Measurements from ENCODE around the gene KIAA1143. TPM values are rescaled to one million over a fixed set of nuclear protein-coding genes. Genes with fewer than 3 reads are reported as not detected.

The KIAA1143 gene
- total and polyA plus RNA-seq, 4 donors: 10.3 to 33.0 (median 16.9) TPM

DNA sequence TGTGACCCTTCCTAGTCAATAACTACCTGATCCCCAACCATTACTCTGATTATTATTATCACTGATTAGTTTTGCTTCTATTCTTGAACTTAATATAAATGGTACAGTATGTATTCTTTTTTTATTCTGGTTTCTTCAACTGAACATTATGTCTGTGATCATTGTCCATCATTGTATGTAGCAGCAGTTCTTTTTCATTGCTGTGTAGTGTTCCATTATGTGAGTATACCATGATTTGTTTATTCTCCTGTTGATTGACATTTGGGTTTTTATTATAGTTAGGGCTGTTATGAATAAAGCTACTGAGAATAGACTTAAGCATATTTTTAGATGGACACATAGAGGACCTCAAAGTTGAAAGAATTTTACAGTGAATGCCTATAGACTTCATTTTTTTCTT lies 2.8 kb upstream of the KIAA1143 start:
- Histone ChIP-seq H3K36me3 (ENCODE audit: control insufficient read depth in 1 of 2, insufficient read depth in 2 of 2, low read length in 1 of 2) (no peaks in the 10 kb centered on the region), H3K27ac (ENCODE audit: low read depth in 1 of 2, low read length in 2 of 2) (no peak overlapping the region), H3K4me1 (ENCODE audit: control insufficient read depth in 1 of 2, insufficient read depth in 2 of 2, low read length in 2 of 2) (no peaks in the 10 kb centered on the region), H3K9me3 (ENCODE audit: control insufficient read depth, low read length) (no peaks in the 10 kb centered on the region), H3K27me3 (ENCODE audit: control insufficient read depth in 1 of 2, insufficient read depth in 2 of 2, low read length in 1 of 2) (no peaks in the 10 kb centered on the region), H3K4me3 (ENCODE audit: low read length in 2 of 2) (no peak overlapping the region)
- no peak for DNase-seq
- intact Hi-C loops (cut with DNase I): loop anchor here (5.0 to 10.0 kb wide), 5 partner anchors 52 to 227 kb away; partner anchors contain the start of genes ZNF35 (in 1 of the 2) and ZNF502 (in 1 of the 2)
- no peak for ATAC-seq (ENCODE audit: low FRiP score)

DNA sequence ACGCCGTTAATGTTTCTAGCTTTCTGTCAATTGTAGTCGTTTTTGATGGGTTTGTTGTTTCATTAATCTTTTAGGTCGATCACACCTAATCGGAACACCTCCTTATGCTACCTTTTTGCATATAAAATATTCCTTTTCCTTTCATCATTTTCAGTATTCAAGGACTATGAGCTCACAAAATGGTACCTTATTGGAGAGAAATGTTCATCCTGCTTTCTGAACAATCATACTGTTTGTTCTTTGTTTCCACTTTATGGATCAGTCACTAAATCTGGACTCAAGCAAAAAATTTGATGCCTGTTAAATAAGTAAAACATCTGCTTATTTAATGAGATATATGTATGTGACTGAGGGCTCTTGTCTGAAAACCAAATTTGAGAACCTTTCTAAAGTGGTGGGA lies 1.3 kb upstream of the KIAA1143 start:
- H3K36me3 ChIP-seq (ENCODE audit: control insufficient read depth in 1 of 2, insufficient read depth in 2 of 2, low read length in 1 of 2): no peaks in the 10 kb centered on the region
- no peaks in the 10 kb centered on the region for H3K27me3 ChIP-seq (ENCODE audit: control insufficient read depth in 1 of 2, insufficient read depth in 2 of 2, low read length in 1 of 2)
- H3K4me1 ChIP-seq (ENCODE audit: control insufficient read depth in 1 of 2, insufficient read depth in 2 of 2, low read length in 2 of 2): no peaks in the 10 kb centered on the region
- H3K9me3 ChIP-seq (ENCODE audit: control insufficient read depth, low read length): no peaks in the 10 kb centered on the region
- no peak overlapping the region for H3K27ac ChIP-seq (ENCODE audit: low read depth in 1 of 2, low read length in 2 of 2)
- 22 to 32% methylated on average over 5 of the region's 5 CpGs for WGBS, 2 donors
- no peak overlapping the region for H3K4me3 ChIP-seq (ENCODE audit: low read length in 2 of 2)
- intact Hi-C loops (cut with DNase I): loop anchor here (5.0 to 10.0 kb wide), 5 partner anchors 50 to 225 kb away; partner anchors contain the start of genes ZNF35 (in 1 of the 2) and ZNF502 (in 1 of the 2)
- no peak for ATAC-seq (ENCODE audit: low FRiP score)
- no peak for DNase-seq

DNA sequence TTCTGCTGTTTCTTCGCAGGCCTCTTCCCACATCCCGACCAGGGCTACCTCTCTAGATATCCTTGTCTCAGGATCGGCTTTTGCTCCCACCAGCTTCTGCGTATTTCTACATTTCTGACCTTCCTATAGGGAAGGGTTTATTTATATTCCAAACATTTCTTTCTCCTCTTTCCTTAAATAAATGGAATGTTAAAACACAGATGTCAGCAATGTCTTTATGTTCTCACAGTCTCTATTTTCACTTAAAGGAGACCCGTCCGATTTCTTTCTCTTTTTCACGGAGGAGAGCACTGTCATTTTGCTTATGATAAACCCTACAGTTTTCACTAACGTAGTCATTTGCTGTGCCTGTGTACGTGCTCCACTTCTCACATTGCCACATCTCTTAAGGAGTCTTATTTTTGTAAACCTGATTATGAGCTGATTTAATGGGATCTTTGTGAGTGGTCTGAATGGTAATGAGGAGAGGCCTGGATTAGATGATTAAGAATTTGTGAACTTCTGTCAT lies 805 bp upstream of the KIAA1143 start:
- WGBS, 2 donors: 0% methylated on average over 9 of the region's 9 CpGs
- H3K4me1 ChIP-seq (ENCODE audit: control insufficient read depth in 1 of 2, insufficient read depth in 2 of 2, low read length in 2 of 2): no peaks in the 10 kb centered on the region
- intact Hi-C loops (cut with DNase I): loop anchor here (5.0 to 10.0 kb wide), 5 partner anchors 50 to 225 kb away; partner anchors contain the start of genes ZNF35 (in 1 of the 2) and ZNF502 (in 1 of the 2)
- H3K27me3 ChIP-seq (ENCODE audit: control insufficient read depth in 1 of 2, insufficient read depth in 2 of 2, low read length in 1 of 2): no peaks in the 10 kb centered on the region
- no peak for DNase-seq
- H3K27ac ChIP-seq (ENCODE audit: low read depth in 1 of 2, low read length in 2 of 2): no peak overlapping the region
- no peaks in the 10 kb centered on the region for H3K36me3 ChIP-seq (ENCODE audit: control insufficient read depth in 1 of 2, insufficient read depth in 2 of 2, low read length in 1 of 2)
- peak overlapping the region; percentile 31 to 84 for H3K4me3 ChIP-seq (ENCODE audit: low read length in 2 of 2)
- no peak for ATAC-seq (ENCODE audit: low FRiP score)
- H3K9me3 ChIP-seq (ENCODE audit: control insufficient read depth, low read length): no peaks in the 10 kb centered on the region

DNA sequence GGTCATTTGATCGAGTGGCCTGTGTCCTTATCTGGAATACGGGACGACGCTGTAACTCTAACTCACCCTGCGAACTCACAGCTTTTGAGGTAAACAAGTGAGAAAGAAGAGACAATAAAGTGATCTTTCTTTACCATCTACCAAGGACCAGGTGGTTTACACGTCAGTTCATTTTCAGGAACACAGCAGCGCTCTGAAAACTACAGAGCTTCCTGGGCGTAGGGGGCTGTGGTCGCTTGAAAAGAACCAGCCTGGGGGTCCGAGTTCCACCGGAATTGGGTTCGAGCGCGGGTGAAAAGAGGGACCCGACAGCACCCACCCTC lies 357 bp downstream of the KIAA1143 start:
- H3K36me3 ChIP-seq (ENCODE audit: control insufficient read depth in 1 of 2, insufficient read depth in 2 of 2, low read length in 1 of 2): no peaks in the 10 kb centered on the region
- no peak overlapping the region for H3K27ac ChIP-seq (ENCODE audit: low read depth in 1 of 2, low read length in 2 of 2)
- H3K9me3 ChIP-seq (ENCODE audit: control insufficient read depth, low read length): no peaks in the 10 kb centered on the region
- no peaks in the 10 kb centered on the region for H3K27me3 ChIP-seq (ENCODE audit: control insufficient read depth in 1 of 2, insufficient read depth in 2 of 2, low read length in 1 of 2)
- no peak for DNase-seq
- peak; percentile 13 for ATAC-seq (ENCODE audit: low FRiP score)
- H3K4me3 ChIP-seq (ENCODE audit: low read length in 2 of 2): peak overlapping the region; percentile 73 to 84
- intact Hi-C loops (cut with DNase I): loop anchor here (1.0 to 10.0 kb wide), 7 partner anchors 30 to 224 kb away; partner anchors contain the start of genes TMEM42 (in 2 of the 2), ZNF35 (in 1 of the 2) and ZNF502 (in 1 of the 2)
- 1 to 2% methylated on average over 15 of the region's 15 CpGs for WGBS, 2 donors
- H3K4me1 ChIP-seq (ENCODE audit: control insufficient read depth in 1 of 2, insufficient read depth in 2 of 2, low read length in 2 of 2): no peaks in the 10 kb centered on the region

DNA sequence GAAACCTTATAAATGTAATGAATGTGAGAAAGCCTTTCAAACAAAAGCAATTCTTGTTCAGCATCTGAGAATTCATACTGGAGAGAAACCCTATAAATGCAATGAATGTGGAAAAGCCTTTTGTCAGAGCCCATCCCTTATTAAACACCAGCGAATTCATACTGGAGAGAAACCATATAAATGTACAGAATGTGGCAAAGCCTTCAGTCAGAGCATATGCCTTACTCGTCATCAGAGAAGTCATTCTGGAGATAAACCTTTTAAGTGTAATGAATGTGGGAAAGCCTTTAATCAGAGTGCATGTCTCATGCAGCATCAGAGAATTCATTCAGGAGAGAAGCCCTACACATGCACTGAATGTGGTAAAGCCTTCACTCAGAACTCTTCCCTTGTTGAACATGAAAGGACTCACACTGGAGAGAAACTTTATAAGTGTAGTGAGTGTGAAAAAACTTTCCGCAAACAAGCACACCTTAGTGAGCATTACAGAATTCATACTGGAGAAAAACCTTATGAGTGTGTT lies 26.7 kb downstream of the KIAA1143 start:
- Histone ChIP-seq H3K4me3 (ENCODE audit: low read length in 2 of 2) (no peak overlapping the region), H3K27ac (ENCODE audit: low read depth in 1 of 2, low read length in 2 of 2) (no peak overlapping the region), H3K36me3 (ENCODE audit: control insufficient read depth in 1 of 2, insufficient read depth in 2 of 2, low read length in 1 of 2) (peaks cover 5 to 9% of the 10 kb centered on the region in 2 donors), H3K27me3 (ENCODE audit: control insufficient read depth in 1 of 2, insufficient read depth in 2 of 2, low read length in 1 of 2) (no peaks in the 10 kb centered on the region), H3K9me3 (ENCODE audit: control insufficient read depth, low read length) (peaks cover 14% of the 10 kb centered on the region), H3K4me1 (ENCODE audit: control insufficient read depth in 1 of 2, insufficient read depth in 2 of 2, low read length in 2 of 2) (no peaks in the 10 kb centered on the region)
- no peak for ATAC-seq (ENCODE audit: low FRiP score)
- intact Hi-C loops (cut with DNase I): no loop called here
- DNase-seq: no peak
- WGBS, 2 donors: 94 to 97% methylated on average over 3 of the region's 3 CpGs

DNA sequence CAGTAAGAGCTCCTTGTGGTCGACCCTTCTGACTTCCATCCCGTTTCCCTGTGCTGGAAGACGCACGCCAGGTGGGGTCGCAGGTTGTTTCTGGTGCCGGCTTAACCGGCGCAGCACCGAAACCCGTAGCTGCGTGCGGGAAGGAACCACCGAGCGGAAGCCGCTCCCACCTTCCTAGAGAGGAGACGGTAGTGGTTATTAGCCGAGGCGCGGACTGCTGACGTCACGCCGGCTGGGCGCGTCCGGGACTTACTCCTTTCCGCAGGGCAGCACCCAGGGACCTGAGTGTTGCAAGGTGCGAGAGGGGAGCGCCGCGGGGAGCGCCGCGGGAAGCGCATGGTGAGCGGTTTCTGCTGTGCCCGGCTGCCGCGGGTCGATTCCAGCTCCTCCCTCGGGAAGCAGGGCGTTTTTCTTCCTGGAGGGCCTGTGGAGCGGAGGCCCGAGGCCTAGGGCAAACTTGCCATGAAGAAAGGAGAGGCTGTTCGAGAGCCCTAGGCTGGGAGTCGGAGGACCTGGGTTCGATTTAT lies 32.0 kb downstream of the KIAA1143 start, which contains the start of gene ZNF501:
Gene ZNF501 (plus strand): TSS at position 252 of the 527 bp plus-strand sequence. CDS start 4,787 bp downstream, outside the sequence.
- Histone ChIP-seq H3K4me1 (ENCODE audit: control insufficient read depth in 1 of 2, insufficient read depth in 2 of 2, low read length in 2 of 2) (no peaks in the 10 kb centered on the region), H3K9me3 (ENCODE audit: control insufficient read depth, low read length) (peaks cover 12% of the 10 kb centered on the region), H3K4me3 (ENCODE audit: low read length in 2 of 2) (peak within 1 kb of the TSS; percentile 76 to 89), H3K27ac (ENCODE audit: low read depth in 1 of 2, low read length in 2 of 2) (no peak within 1 kb of the TSS), H3K36me3 (ENCODE audit: control insufficient read depth in 1 of 2, insufficient read depth in 2 of 2, low read length in 1 of 2) (peaks cover 3 to 6% of the 10 kb centered on the region in 2 donors), H3K27me3 (ENCODE audit: control insufficient read depth in 1 of 2, insufficient read depth in 2 of 2, low read length in 1 of 2) (no peaks in the 10 kb centered on the region)
- peak; percentile 98 for ATAC-seq (ENCODE audit: low FRiP score)
- DNase-seq: peak; percentile 96 to 98
- intact Hi-C loops (cut with DNase I): loop anchor here in 1 of 2 donors (2.0 kb wide), 1 partner anchor 17 kb away; the partner anchor contains the start of gene ZNF502
- 0 to 1% methylated on average over 39 to 46 of the region's 46 CpGs for WGBS, 2 donors

DNA sequence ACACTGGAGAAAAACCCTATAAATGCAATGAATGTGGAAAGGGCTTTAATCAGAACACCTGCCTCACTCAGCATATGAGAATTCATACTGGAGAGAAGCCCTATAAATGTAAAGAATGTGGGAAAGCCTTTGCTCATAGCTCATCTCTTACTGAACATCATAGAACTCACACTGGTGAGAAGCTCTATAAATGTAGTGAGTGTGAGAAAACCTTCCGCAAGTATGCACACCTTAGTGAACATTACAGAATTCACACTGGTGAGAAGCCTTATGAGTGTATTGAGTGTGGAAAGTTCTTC lies 39.4 kb downstream of the KIAA1143 start:
- 99 to 100% methylated on average over 1 of the region's 1 CpG for WGBS, 2 donors
- ATAC-seq (ENCODE audit: low FRiP score) (no peak), DNase-seq (no peak)
- H3K27me3 ChIP-seq (ENCODE audit: control insufficient read depth in 1 of 2, insufficient read depth in 2 of 2, low read length in 1 of 2): no peaks in the 10 kb centered on the region
- H3K4me3 ChIP-seq (ENCODE audit: low read length in 2 of 2): peak overlapping the region in 1 of 2 donors; percentile 14
- H3K9me3 ChIP-seq (ENCODE audit: control insufficient read depth, low read length): peaks cover 33% of the 10 kb centered on the region
- peaks cover 18 to 28% of the 10 kb centered on the region in 2 donors for H3K36me3 ChIP-seq (ENCODE audit: control insufficient read depth in 1 of 2, insufficient read depth in 2 of 2, low read length in 1 of 2)
- no peaks in the 10 kb centered on the region for H3K4me1 ChIP-seq (ENCODE audit: control insufficient read depth in 1 of 2, insufficient read depth in 2 of 2, low read length in 2 of 2)
- no peak overlapping the region for H3K27ac ChIP-seq (ENCODE audit: low read depth in 1 of 2, low read length in 2 of 2)
- intact Hi-C loops (cut with DNase I): no loop called here

DNA sequence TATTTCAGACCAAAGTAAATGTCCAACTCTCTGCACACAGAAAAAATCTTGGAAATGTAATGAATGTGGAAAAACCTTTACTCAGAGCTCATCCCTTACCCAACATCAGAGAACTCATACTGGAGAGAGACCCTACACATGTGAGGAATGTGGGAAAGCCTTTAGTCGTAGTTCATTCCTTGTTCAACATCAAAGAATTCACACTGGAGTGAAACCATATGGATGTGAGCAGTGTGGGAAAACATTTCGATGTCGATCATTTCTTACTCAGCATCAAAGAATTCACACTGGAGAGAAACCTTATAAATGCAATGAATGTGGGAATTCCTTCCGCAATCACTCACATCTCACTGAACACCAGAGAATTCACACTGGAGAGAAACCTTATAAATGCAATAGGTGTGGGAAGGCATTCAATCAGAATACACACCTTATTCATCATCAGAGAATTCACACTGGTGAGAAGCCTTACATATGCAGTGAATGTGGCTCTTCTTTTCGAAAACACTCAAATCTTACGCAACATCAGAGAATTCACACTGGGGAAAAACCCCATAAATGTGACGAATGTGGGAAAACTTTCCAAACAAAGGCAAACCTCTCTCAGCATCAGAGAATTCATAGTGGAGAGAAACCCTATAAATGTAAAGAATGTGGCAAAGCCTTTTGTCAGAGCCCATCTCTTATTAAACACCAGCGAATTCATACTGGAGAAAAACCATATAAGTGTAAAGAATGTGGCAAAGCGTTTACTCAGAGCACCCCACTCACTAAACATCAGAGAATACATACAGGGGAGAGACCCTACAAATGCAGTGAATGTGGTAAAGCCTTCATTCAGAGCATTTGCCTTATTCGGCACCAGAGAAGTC lies 40.0 kb downstream of the KIAA1143 start:
- no peak overlapping the region for H3K27ac ChIP-seq (ENCODE audit: low read depth in 1 of 2, low read length in 2 of 2)
- WGBS, 2 donors: 97% methylated on average over 10 of the region's 10 CpGs
- H3K27me3 ChIP-seq (ENCODE audit: control insufficient read depth in 1 of 2, insufficient read depth in 2 of 2, low read length in 1 of 2): no peaks in the 10 kb centered on the region
- peaks cover 18 to 28% of the 10 kb centered on the region in 2 donors for H3K36me3 ChIP-seq (ENCODE audit: control insufficient read depth in 1 of 2, insufficient read depth in 2 of 2, low read length in 1 of 2)
- intact Hi-C loops (cut with DNase I): no loop called here
- ATAC-seq (ENCODE audit: low FRiP score) (no peak), DNase-seq (no peak)
- peaks cover 34% of the 10 kb centered on the region for H3K9me3 ChIP-seq (ENCODE audit: control insufficient read depth, low read length)
- peak overlapping the region in 1 of 2 donors; percentile 14 for H3K4me3 ChIP-seq (ENCODE audit: low read length in 2 of 2)
- H3K4me1 ChIP-seq (ENCODE audit: control insufficient read depth in 1 of 2, insufficient read depth in 2 of 2, low read length in 2 of 2): no peaks in the 10 kb centered on the region

All from aorta (tissue), 5 donors.